ENCODE data around the gene SENP5. TPM values are rescaled to one million over a fixed set of nuclear protein-coding genes. Genes with fewer than 3 reads are reported as not detected.
"Not testable (repeated sequence)": the region's sequence is repeated elsewhere in the genome, so short reads cannot be mapped to it uniquely, and the experiment has no call there.

Gene SENP5
- total RNA-seq, 4 donors from 2014 or later, result 43.7 to 45.4 (median 44.1) TPM

DNA sequence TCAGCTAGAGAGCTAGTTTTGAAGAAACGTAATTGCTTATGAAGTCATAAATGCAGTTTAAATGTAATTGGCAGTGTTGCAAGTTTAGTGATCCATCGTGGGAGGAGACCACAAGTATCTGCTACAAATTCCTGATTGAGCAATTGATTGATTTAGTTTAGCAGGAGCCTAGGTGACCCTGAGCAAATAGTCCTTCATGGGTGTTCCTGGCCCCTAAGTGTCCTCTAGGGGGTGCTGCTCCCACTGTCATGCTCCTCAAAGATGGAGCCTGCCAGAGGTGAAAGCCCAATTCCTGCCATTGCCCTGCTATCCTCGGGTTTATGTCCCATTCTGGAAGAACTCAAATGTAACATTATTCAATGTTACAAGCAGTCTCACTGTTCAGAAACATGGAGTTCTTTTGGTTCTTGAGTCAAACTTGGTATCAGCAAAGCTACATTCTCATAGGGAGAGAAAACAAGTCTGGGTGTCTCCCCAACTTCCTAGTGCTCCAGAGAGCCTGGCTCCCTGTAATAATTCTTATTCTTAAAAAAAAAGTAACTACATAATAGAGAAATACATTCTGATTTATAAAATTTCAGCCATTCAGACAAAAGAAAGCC, 29.8 kb upstream of the SENP5 start:
- intact Hi-C loops (cut with DNase I), result loop anchor here (5.0 kb wide), 1 partner anchor 129 kb away; the partner anchor contains the start of gene PIGZ
- Histone ChIP-seq H3K36me3 (no peaks in the 10 kb centered on the region), H3K4me1 (peaks cover 0 to 4% (median 0%) of the 10 kb centered on the region in 4 donors), H3K9me3 (no peaks in the 10 kb centered on the region), H3K27ac (replicated peaks in 1 of 4) (no peak overlapping the region), H3K4me3 (no peak overlapping the region), H3K27me3 (no peaks in the 10 kb centered on the region)
- DNase-seq (ENCODE audit: extremely low spot score), result no peak
- WGBS, result 55% methylated on average over 3 of the region's 3 CpGs
- TF ChIP-seq, protein P1, sequence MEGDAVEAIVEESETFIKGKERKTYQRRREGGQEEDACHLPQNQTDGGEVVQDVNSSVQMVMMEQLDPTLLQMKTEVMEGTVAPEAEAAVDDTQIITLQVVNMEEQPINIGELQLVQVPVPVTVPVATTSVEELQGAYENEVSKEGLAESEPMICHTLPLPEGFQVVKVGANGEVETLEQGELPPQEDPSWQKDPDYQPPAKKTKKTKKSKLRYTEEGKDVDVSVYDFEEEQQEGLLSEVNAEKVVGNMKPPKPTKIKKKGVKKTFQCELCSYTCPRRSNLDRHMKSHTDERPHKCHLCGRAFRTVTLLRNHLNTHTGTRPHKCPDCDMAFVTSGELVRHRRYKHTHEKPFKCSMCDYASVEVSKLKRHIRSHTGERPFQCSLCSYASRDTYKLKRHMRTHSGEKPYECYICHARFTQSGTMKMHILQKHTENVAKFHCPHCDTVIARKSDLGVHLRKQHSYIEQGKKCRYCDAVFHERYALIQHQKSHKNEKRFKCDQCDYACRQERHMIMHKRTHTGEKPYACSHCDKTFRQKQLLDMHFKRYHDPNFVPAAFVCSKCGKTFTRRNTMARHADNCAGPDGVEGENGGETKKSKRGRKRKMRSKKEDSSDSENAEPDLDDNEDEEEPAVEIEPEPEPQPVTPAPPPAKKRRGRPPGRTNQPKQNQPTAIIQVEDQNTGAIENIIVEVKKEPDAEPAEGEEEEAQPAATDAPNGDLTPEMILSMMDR (IDR thresholded peaks at IDR 0.05), result peak; percentile 62 to 87 (median 68)
- TF ChIP-seq POLR2A (IDR thresholded peaks at IDR 0.05; ENCODE audit: low read depth) (no peak), POLR2AphosphoS5 (IDR thresholded peaks at IDR 0.05) (peak in 1 of 2 donors; percentile 27), EP300 (IDR thresholded peaks at IDR 0.05) (no peak)

DNA sequence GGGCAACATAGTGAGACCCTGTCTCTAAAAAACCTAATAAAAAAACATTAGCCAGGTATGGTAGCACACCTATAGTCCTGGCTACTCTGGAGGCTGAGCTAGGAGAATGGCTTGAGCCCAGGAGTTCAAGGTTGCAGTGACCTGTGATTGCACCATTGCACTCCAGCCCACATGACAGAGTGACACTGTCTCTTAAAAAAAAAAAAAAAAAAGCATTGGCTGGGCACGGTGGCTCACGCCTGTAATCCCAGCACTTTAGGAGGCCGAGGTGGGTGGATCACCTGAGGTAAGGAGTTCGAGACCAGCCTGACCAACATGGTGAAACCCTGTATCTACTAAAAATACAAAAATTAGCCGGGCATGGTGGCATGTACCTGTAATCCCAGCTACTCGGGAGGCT, 28.4 kb upstream of the SENP5 start:
- intact Hi-C loops (cut with DNase I), result loop anchor here (5.0 kb wide), 1 partner anchor 128 kb away; the partner anchor contains the start of gene PIGZ
- not testable (repeated sequence) for H3K4me1 ChIP-seq; DNase-seq (ENCODE audit: extremely low spot score); H3K27me3 ChIP-seq; H3K27ac ChIP-seq (replicated peaks in 1 of 4); H3K9me3 ChIP-seq; H3K4me3 ChIP-seq; H3K36me3 ChIP-seq
- WGBS, result 81% methylated on average over 6 of the region's 6 CpGs

DNA sequence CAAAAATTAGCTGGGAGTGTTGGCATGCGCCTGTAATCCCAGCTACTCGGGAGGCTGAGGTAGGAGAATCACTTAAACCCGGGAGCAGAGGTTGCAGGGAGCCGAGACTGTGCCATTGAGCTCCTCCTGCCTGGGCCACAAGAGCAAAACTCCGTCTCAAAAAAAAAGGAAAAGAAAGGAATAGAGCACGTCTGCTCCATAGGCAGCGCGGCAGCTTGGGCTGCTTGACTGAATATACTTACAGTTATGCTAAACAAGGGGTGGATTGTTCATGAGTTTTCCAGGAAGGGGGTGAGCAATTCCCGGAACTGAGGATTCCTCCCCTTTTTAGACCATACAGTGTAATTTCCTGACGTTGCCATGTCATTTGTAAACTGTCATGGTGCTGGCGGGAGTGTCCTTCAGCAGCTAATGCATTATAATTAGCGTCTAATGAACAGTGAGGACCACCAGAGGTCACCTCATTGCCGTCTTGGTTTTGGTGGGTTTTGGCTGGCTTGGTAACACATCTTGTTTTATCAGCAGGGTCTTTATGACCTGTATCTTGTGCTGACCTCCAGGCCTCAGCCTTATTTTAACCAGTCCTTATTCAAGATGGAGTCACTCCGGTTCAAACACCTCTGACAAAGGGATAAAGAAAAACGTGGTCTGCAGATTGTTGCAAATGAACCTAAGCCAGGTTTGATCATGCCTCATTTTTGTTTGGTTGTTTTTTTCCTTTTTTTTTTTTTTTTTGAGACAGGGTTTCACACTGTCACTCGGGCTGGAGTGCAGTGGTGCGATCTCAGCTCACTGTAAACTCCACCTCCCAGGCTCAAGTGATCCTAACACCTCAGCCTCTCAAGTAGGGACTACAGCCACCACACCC, 24.9 kb upstream of the SENP5 start:
- TF ChIP-seq POLR2A (IDR thresholded peaks at IDR 0.05; ENCODE audit: low read depth) (no peak), POLR2AphosphoS5 (IDR thresholded peaks at IDR 0.05) (no peak), EP300 (IDR thresholded peaks at IDR 0.05) (no peak)
- TF ChIP-seq, protein P1 (IDR thresholded peaks at IDR 0.05), result no peak
- no peak overlapping the region for H3K27ac ChIP-seq (replicated peaks in 1 of 4)
- no peak overlapping the region for H3K4me3 ChIP-seq
- WGBS, result 70% methylated on average over 17 of the region's 17 CpGs
- no peaks in the 10 kb centered on the region for H3K36me3 ChIP-seq
- peaks cover 0 to 4% (median 0%) of the 10 kb centered on the region in 4 donors for H3K4me1 ChIP-seq
- DNase-seq (ENCODE audit: extremely low spot score), result no peak
- H3K27me3 ChIP-seq, result no peaks in the 10 kb centered on the region
- intact Hi-C loops (cut with DNase I), result no loop called here
- H3K9me3 ChIP-seq, result no peaks in the 10 kb centered on the region

DNA sequence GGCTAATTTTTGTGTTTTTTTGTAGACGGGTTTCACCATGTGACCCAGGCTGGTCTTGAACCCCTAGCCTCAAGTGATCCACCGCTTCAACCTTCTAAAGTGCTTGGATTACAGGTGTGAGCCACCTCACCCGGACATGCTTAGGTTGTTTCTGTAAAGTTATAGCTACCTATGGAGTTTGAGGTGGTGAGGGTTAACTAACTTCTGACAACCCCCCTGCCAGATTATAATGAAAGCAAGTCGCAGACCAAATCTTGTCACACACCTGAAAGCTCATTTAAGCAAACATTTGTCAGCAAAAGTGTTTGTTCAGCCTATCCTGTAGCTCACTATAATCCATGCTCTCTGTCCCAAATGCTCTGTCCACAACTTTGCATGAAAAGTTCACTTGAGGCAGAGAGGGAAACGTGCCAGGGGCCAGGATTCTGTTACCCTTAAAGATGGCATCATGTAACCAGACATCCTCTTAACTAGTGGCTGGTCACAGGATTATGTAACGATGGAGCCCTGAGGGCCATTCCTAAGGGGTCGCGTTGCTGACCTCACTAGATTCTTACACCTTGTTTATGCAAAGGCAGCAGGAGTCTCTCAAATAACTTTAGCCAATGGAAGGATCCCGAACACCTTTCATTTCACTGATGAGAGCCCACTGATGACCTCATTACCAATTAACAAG, 24.1 kb upstream of the SENP5 start:
- 77% methylated on average over 9 of the region's 9 CpGs for WGBS
- DNase-seq (ENCODE audit: extremely low spot score), result no peak
- no peaks in the 10 kb centered on the region for H3K4me1 ChIP-seq
- H3K9me3 ChIP-seq, result no peaks in the 10 kb centered on the region
- no peak overlapping the region for H3K27ac ChIP-seq (replicated peaks in 1 of 4)
- TF ChIP-seq EP300 (IDR thresholded peaks at IDR 0.05) (no peak), POLR2AphosphoS5 (IDR thresholded peaks at IDR 0.05) (no peak), POLR2A (IDR thresholded peaks at IDR 0.05; ENCODE audit: low read depth) (no peak)
- TF ChIP-seq, protein P1 (IDR thresholded peaks at IDR 0.05), result no peak
- no peaks in the 10 kb centered on the region for H3K27me3 ChIP-seq
- intact Hi-C loops (cut with DNase I), result no loop called here
- H3K36me3 ChIP-seq, result no peaks in the 10 kb centered on the region
- H3K4me3 ChIP-seq, result no peak overlapping the region

DNA sequence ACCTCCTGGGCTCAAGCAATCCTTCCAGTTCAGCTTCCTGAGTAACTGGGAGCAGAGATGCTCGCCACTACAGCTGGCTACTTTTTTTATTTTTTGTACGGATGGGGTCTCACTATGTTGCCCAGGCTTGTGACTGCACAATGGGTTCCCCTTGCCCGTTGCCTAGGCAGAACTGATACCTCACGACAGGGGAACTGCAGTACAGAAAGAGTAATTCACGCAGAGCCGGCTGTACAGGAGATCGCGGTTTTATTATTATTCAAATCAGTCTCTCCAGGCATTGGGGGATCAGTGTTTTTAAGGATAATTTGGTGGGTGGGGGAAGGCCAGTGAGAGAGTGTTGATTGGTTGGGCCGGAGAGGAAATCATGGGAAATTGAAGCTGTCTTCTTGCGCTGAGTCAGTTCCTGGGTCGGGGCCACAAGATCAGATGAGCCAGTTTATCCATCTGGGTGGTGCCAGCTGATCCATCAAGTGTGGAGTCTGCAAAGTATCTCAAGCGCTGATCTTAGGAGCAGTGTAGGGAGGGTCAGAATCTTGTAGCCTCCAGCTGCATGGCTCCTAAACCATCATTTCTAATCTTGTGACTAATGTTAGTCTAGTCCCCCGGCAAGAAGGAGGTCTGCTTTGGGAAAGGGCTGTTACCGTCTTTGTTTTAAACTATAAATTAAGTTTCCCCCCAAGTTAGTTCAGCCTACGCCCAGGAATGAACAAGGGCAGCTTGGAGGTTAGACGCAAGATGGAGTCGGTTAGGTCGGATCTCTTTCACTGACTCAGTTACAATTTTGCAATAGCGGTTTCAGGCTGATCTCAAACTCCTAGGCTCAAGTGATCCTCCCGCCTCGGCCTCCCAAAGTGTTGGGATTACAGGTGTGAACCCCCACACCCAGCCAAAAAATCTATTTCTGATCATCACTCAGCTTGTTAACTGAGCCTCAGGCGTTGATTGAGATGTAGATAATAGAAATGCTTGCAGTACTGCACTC, 23.2 kb upstream of the SENP5 start:
- DNase-seq (ENCODE audit: extremely low spot score); H3K27ac ChIP-seq (replicated peaks in 1 of 4); H3K4me3 ChIP-seq; H3K9me3 ChIP-seq; intact Hi-C loops (cut with DNase I); H3K36me3 ChIP-seq; H3K4me1 ChIP-seq; H3K27me3 ChIP-seq: not testable (repeated sequence)
- 88% methylated on average over 18 of the region's 22 CpGs for WGBS

DNA sequence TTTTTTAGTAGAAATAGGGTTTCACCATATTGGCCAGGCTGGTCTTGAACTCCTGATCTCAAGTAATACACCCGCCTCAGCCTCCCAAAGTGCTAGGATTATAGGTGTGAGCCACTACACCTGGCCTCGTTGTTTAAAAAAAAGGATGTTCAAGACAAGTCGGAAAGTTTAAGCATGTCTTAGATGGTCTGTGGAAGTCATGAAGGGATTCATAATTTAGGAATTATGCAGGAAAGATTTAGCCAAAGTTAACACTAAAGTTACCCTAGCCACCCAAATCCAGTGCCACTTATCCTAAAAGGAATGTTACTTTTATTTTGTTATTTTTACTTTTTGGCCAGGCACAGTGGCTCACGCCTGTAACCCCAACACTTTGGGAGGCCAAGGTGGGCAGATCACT, 19.3 kb upstream of the SENP5 start:
- DNase-seq (ENCODE audit: extremely low spot score); intact Hi-C loops (cut with DNase I); H3K27ac ChIP-seq (replicated peaks in 1 of 4); H3K4me1 ChIP-seq; H3K4me3 ChIP-seq; H3K36me3 ChIP-seq; H3K9me3 ChIP-seq: not testable (repeated sequence)
- peaks cover 0 to 13% (median 0%) of the 10 kb centered on the region in 4 donors for H3K27me3 ChIP-seq
- WGBS, result 90% methylated on average over 4 of the region's 4 CpGs

Data from esophagus muscularis mucosa (tissue), 4 donors.